Naive thymus-derived CD4-positive, alpha-beta T cell (primary cell): ENCODE data around the gene TMEM181. TPM values are rescaled to one million over a fixed set of nuclear protein-coding genes. Genes with fewer than 3 reads are reported as not detected.

Experiments
- ATAC-seq: fragments of 150-1000 bp; cut with Tn5 transposase; 2 replicates; pipeline ENCODE4 v1.10.0; 2021; ENCODE audit warnings: mild to moderate bottlenecking, moderate library complexity
- CTCF ChIA-PET: fragments of 350-600 bp; sonication (Branson Sonifier 250); formaldehyde crosslinking; loops from one replicate; lab custom pipeline; 2021; ENCODE audit warnings: antibody characterized with exemption; lab: Charles Lee
- POLR2A ChIA-PET: fragments of 350-600 bp; sonication (Branson Sonifier 250); formaldehyde crosslinking; loops from one replicate; lab custom pipeline; 2021; ENCODE audit warnings: antibody characterized with exemption, inconsistent platforms; lab: Charles Lee
- DNase-seq, 9 donors: peaks; one replicate each; pipeline versions ENCODE4 v3.0.0 to v3.0.0-alpha.2; 2020 to 2022; ENCODE audit warnings: mixed read lengths in 1 of 9
- H3K27ac ChIP-seq: one replicate; pipeline ENCODE4 v1.7.0; 2013; ENCODE audit warnings: mild to moderate bottlenecking, low read depth, low read length, moderate library complexity
- H3K27me3 ChIP-seq, 2 donors: one replicate each; pipeline ENCODE4 v1.7.0; 2013; ENCODE audit warnings: low read length in 2 of 2, mild to moderate bottlenecking in 2 of 2, moderate library complexity in 2 of 2; ENCODE audit not compliant: control insufficient read depth in 2 of 2, insufficient read depth in 2 of 2
- H3K36me3 ChIP-seq, 3 experiments: 1 replicate in 2 of 3; 2 replicates in 1 of 3; pipeline ENCODE4 v1.7.0; 2013; ENCODE audit warnings: low read length in 3 of 3, mild to moderate bottlenecking in 3 of 3, moderate library complexity in 1 of 3; ENCODE audit not compliant: insufficient read depth in 3 of 3, control insufficient read depth in 2 of 3
- H3K4me1 ChIP-seq, 2 donors: one replicate each; pipeline ENCODE4 v1.7.0; 2013; ENCODE audit warnings: low read length in 2 of 2, mild to moderate bottlenecking in 2 of 2, moderate library complexity in 1 of 2; ENCODE audit not compliant: control insufficient read depth in 2 of 2, insufficient read depth in 2 of 2
- H3K4me3 ChIP-seq: 2 replicates; pipeline ENCODE4 v1.7.0; 2013; ENCODE audit warnings: mild to moderate bottlenecking, low read length
- H3K9me3 ChIP-seq, 3 experiments: 1 replicate in 2 of 3; 2 replicates in 1 of 3; pipeline ENCODE4 v1.7.0; 2013; ENCODE audit warnings: low read length in 3 of 3; ENCODE audit not compliant: control insufficient read depth in 2 of 3
- H3K27ac Mint-ChIP-seq, 9 donors: one replicate each; pipeline ENCODE4 v1.8.0; 2020 to 2022; ENCODE audit warnings: mixed read lengths in 9 of 9, mild to moderate bottlenecking in 8 of 9, moderate library complexity in 5 of 9, inconsistent platforms in 2 of 9
- H3K27me3 Mint-ChIP-seq, 5 donors: one replicate each; pipeline ENCODE4 v1.8.0; 2021 to 2022; ENCODE audit warnings: mixed read lengths in 5 of 5, mild to moderate bottlenecking in 1 of 5
- H3K36me3 Mint-ChIP-seq, 5 donors: one replicate each; pipeline ENCODE4 v1.8.0; 2020 to 2022; ENCODE audit warnings: mixed read lengths in 5 of 5, mild to moderate bottlenecking in 3 of 5, inconsistent platforms in 1 of 5
- H3K4me1 Mint-ChIP-seq, 7 donors: one replicate each; pipeline ENCODE4 v1.8.0; 2020 to 2022; ENCODE audit warnings: mixed read lengths in 7 of 7, mild to moderate bottlenecking in 3 of 7, inconsistent platforms in 1 of 7
- H3K4me3 Mint-ChIP-seq, 10 donors: one replicate each; pipeline ENCODE4 v1.8.0; 2020 to 2022; ENCODE audit warnings: mild to moderate bottlenecking in 10 of 10, mixed read lengths in 10 of 10, moderate library complexity in 6 of 10, inconsistent platforms in 2 of 10
- H3K9me3 Mint-ChIP-seq, 11 donors: one replicate each; pipeline ENCODE4 v1.8.0; 2020 to 2022; ENCODE audit warnings: mixed read lengths in 11 of 11, mild to moderate bottlenecking in 4 of 11, inconsistent platforms in 1 of 11, moderate library complexity in 1 of 11
- intact Hi-C, 2 donors: fragments of 100-400 bp; cut with micrococcal nuclease; formaldehyde crosslinking; loops; one replicate each; pipeline ENCODE4 v1.15.1; 2023
- polyA plus RNA-seq, 2 donors: library from polyadenylated mRNA; unstranded; fragments of 300-500 nt; fragmentation: Illumina TruSeq; gene quantifications; one replicate each; pipeline ENCODE4 v1.2.3, GENCODE V29; 2021
- total RNA-seq, 6 experiments: library from RNA in 5 of 6; stranded (reverse) in 5 of 6; gene quantifications; 1 replicate in 5 of 6; 2 replicates in 1 of 6; pipeline ENCODE4 v1.2.3 and lab custom pipeline; 2021 to 2026

TMEM181 gene
- total and polyA plus RNA-seq, 7 experiments from 2014 or later: 1.9 to 17.2 (median 15.7) TPM

GRCh38 chr6:158607411-158608170 is 47.7 kb downstream of the TMEM181 start:
- ChIA-PET CTCF (interaction anchor here (0.7 to 1.0 kb wide), 2 partner anchors 13 to 264 kb away, joined by 3 read pairs; no protein-coding TSS in a partner anchor), POLR2A (interaction anchor here (0.5 kb wide), 1 partner anchor 278 kb away, joined by 3 read pairs; no protein-coding TSS in a partner anchor)
- H3K4me3 Mint-ChIP-seq: no peak overlapping the region

GRCh38 chr6:158608221-158608620 is 48.3 kb downstream of the TMEM181 start:
- Histone ChIP-seq H3K27me3 (no peaks in the 10 kb centered on the region), H3K4me1 (peaks cover 0 to 2% of the 10 kb centered on the region in 2 donors), H3K27ac (no peak overlapping the region), H3K4me3 (no peak overlapping the region), H3K36me3 (peaks cover 14 to 79% (median 42%) of the 10 kb centered on the region in 3 experiments), H3K9me3 (no peaks in the 10 kb centered on the region)
- Mint-ChIP-seq H3K27ac (no peak overlapping the region), H3K4me1 (peaks cover 0 to 21% (median 7%) of the 10 kb centered on the region in 7 donors), H3K27me3 (no peaks in the 10 kb centered on the region), H3K9me3 (peaks cover 0 to 2% (median 0%) of the 10 kb centered on the region in 11 donors), H3K36me3 (peaks cover 13 to 69% (median 26%) of the 10 kb centered on the region in 5 donors), H3K4me3 (no peak overlapping the region)
- ATAC-seq (no peak), DNase-seq (no peak)
- ChIA-PET POLR2A (no interaction called here), CTCF (interaction anchor here (0.7 kb wide), 1 partner anchor 265 kb away, joined by 3 read pairs; no protein-coding TSS in a partner anchor)
- intact Hi-C loops: no loop called here

More at GRCh38 chr6:158607411-158608170, 47.7 kb downstream of the TMEM181 start:
- no peaks in the 10 kb centered on the region for H3K27me3 Mint-ChIP-seq
- Histone ChIP-seq H3K27me3 (no peaks in the 10 kb centered on the region), H3K4me3 (no peak overlapping the region), H3K36me3 (peaks cover 14 to 83% (median 36%) of the 10 kb centered on the region in 3 experiments), H3K4me1 (peaks cover 0 to 2% of the 10 kb centered on the region in 2 donors), H3K9me3 (no peaks in the 10 kb centered on the region), H3K27ac (no peak overlapping the region)
- peaks cover 13 to 69% (median 23%) of the 10 kb centered on the region in 5 donors for H3K36me3 Mint-ChIP-seq
- no peak overlapping the region for H3K27ac Mint-ChIP-seq
- H3K4me1 Mint-ChIP-seq: peaks cover 0 to 24% (median 7%) of the 10 kb centered on the region in 7 donors
- peaks cover 0 to 2% (median 0%) of the 10 kb centered on the region in 11 donors for H3K9me3 Mint-ChIP-seq
- ATAC-seq (no peak), DNase-seq (no peak)
- intact Hi-C loops: no loop called here

- DNase-seq: no peak
- H3K27ac Mint-ChIP-seq: no peak overlapping the region
Measured at GRCh38 chr6:158609455-158610155, 49.7 kb downstream of the TMEM181 start.

GRCh38 chr6:158610319-158610968 is 50.6 kb downstream of the TMEM181 start:
- POLR2A ChIA-PET: no interaction called here
- no peaks in the 10 kb centered on the region for H3K27me3 ChIP-seq
- peaks cover 13 to 68% (median 31%) of the 10 kb centered on the region in 5 donors for H3K36me3 Mint-ChIP-seq
- H3K9me3 ChIP-seq: no peaks in the 10 kb centered on the region
- H3K27ac Mint-ChIP-seq: no peak overlapping the region
- peaks cover 0 to 9% (median 0%) of the 10 kb centered on the region in 11 donors for H3K9me3 Mint-ChIP-seq
- H3K4me1 ChIP-seq: peaks cover 0 to 2% of the 10 kb centered on the region in 2 donors
- no peak overlapping the region for H3K4me3 Mint-ChIP-seq
- CTCF ChIA-PET: no interaction called here
- DNase-seq: no peak
- H3K4me3 ChIP-seq: no peak overlapping the region
- no peak for ATAC-seq
- H3K36me3 ChIP-seq: peaks cover 14 to 69% (median 41%) of the 10 kb centered on the region in 3 experiments
- no peak overlapping the region for H3K27ac ChIP-seq
- intact Hi-C loops: no loop called here
- H3K27me3 Mint-ChIP-seq: no peaks in the 10 kb centered on the region
- H3K4me1 Mint-ChIP-seq: peaks cover 0 to 8% (median under 1%) of the 10 kb centered on the region in 7 donors

More at GRCh38 chr6:158609455-158610155, 49.7 kb downstream of the TMEM181 start:
- H3K4me1 ChIP-seq: peaks cover 0 to 2% of the 10 kb centered on the region in 2 donors
- Mint-ChIP-seq H3K9me3 (peaks cover 0 to 3% (median 0%) of the 10 kb centered on the region in 11 donors), H3K4me1 (peaks cover 0 to 8% (median 4%) of the 10 kb centered on the region in 7 donors), H3K27me3 (no peaks in the 10 kb centered on the region), H3K36me3 (peaks cover 10 to 64% (median 25%) of the 10 kb centered on the region in 5 donors), H3K4me3 (no peak overlapping the region)
- ATAC-seq: no peak
- no peak overlapping the region for H3K4me3 ChIP-seq
- no peaks in the 10 kb centered on the region for H3K9me3 ChIP-seq
- ChIA-PET CTCF (no interaction called here), POLR2A (no interaction called here)
- peaks cover 14 to 69% (median 41%) of the 10 kb centered on the region in 3 experiments for H3K36me3 ChIP-seq
- no peak overlapping the region for H3K27ac ChIP-seq
- no peaks in the 10 kb centered on the region for H3K27me3 ChIP-seq
- intact Hi-C loops: no loop called here

- CTCF ChIA-PET: no interaction called here
- Mint-ChIP-seq H3K27me3 (no peaks in the 10 kb centered on the region), H3K4me1 (peaks cover 0 to 8% (median 0%) of the 10 kb centered on the region in 7 donors), H3K27ac (no peak overlapping the region), H3K4me3 (no peak overlapping the region), H3K9me3 (peaks cover 0 to 9% (median 0%) of the 10 kb centered on the region in 11 donors), H3K36me3 (peaks cover 8 to 66% (median 33%) of the 10 kb centered on the region in 5 donors)
- intact Hi-C loops: no loop called here
- DNase-seq: no peak
- POLR2A ChIA-PET: no interaction called here
- ATAC-seq: no peak
- Histone ChIP-seq H3K9me3 (no peaks in the 10 kb centered on the region), H3K36me3 (peaks cover 14 to 64% (median 41%) of the 10 kb centered on the region in 3 experiments), H3K27me3 (no peaks in the 10 kb centered on the region), H3K4me3 (no peak overlapping the region), H3K4me1 (peaks cover 0 to 2% of the 10 kb centered on the region in 2 donors), H3K27ac (no peak overlapping the region)
Measured at GRCh38 chr6:158611039-158611438, 51.1 kb downstream of the TMEM181 start.
